HG03520 (cell line): Measurements from ENCODE around the gene ZNF497.
A peak's percentile ranks its signal among the peaks of the same experiment; 100 is the strongest.
"Not testable (repeated sequence)": the region's sequence is repeated elsewhere in the genome, so short reads cannot be mapped to it uniquely, and the experiment has no call there.

Source experiments
- ATAC-seq: cut with Tn5 transposase; IDR thresholded peaks from one replicate; pipeline ENCODE4 v1.9.1; 2021; ENCODE audit warnings: mild to moderate bottlenecking, moderate library complexity; ENCODE audit not compliant: unreplicated experiment

ZNF497 gene

DNA sequence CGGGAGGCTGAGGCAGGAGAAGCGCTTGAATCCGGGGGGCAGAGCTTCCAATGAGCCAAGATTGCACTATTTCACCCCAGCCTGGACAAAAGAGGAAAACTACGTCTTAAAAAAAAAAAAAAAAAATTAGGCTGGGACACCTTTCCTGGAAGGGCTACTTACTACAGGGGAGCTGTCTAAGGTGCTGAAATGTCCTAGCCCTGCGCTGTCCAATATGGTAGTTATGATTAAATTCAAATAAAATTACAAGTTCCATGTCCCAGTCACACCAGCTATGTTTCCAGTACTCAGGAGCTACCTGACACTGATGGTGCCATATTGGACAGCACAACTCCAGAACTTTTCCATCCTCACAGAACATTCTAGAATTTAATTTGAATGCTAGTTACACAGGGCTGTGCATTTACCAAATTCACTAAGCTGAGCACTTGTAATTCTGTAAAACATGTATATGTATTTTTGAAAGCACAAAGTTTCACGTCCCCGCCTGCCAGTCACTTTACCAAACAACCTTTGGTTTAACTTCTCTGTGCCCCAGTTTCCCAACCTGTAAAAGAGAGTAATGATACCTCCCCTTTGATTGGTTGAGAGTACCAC lies 45.0 kb downstream of the ZNF497 start:
- no peak for ATAC-seq

DNA sequence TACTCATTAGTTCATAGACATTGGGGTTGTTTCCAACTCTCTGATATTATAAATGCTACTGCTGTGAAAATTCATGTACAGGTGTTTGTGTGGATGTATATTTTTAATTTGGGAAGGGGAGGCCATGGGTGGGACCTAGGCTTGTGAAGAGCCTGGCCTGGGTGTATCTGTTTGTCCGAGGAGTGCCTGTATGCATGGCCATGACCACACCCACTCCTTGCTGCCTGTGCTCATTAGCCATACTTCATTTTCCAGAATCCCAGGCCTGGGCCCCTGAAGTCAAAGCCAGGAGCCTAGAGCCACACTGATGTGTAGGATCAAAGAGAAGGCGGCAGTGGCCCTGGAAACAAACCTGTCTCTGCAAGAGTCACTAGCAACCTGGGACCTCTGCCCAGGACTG lies 47.0 kb downstream of the ZNF497 start:
- no peak for ATAC-seq

DNA sequence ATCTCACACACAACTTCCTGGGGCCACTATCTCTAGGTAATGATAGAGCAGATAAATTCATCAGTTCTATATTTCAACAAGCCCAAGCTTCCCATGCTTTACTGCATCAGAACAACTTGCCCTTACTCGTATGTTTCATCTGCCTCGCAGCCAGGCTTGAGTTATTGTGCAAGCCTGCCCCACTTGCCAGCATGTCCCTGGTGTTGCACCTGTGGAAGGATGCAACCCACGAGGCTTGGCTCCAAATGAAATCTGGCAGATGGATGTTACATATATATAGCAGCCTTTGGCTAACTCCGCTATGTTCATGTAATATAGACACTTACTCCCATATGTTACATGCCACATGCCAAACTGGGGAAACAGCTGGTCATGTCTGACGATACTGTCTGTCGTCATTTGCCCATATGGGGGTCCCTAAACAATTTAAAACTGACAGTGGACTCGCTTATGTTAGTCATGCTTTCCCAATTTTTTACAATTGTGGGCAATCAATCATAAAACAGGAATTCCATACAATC lies 51.1 kb downstream of the ZNF497 start:
- ATAC-seq: no peak

DNA sequence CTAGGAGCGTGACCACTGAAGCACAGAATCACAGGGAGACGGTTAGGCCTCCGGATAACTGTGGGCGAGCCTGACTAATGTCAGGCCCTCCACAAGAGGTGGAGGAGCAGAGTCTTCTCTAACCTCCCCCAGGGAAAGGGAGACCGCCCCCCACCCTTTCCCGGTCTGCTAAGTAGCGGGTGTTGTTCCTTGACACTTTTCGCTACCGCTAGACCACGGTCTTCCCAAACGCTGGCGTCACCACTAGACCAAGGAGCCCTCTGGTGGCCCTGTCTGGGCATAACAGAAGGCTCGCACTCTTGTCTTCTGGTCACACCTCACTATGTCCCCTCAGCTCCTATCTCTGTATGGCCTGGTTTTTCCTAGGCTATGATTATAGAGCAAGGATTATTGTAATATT lies 51.9 kb downstream of the ZNF497 start:
- ATAC-seq: not testable (repeated sequence)

DNA sequence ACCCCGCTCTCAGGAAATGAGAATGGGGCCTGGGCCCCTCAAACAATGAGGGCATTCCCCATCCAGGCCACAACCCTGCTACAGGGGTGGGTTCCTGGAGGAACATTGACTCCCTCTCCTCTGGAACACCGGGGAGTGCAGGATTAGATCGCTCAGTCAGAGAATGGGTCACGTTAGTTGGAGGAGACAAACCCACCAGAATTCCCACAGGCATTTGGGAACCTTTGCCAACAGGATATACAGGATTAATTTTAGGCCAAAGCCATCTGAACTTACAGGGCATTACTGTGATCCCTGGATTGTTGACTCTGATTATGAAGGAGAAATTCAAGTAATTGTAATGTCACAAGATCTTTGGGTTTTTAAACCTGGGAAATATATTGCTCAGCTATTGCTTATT lies 54.8 kb downstream of the ZNF497 start:
- no peak for ATAC-seq

DNA sequence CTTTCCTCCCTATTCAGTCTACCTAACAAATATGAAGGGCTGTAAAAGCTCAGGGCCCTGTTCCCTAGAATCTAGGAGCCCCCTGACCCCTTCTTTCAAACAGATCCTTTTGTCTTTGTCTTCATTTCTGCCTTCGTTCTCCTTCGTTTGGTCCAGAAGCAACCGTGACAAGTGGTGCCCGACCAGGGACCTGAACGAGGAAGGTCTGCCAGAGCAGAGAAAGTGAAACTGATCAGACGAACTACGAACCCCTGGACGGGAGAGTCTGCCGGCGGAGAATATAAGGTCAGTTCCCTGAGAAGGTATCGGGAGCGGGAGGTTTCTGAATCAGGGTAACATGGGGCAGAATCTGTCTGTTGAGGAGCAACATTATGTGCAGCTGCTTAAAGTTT lies 56.6 kb downstream of the ZNF497 start:
- ATAC-seq: no peak

DNA sequence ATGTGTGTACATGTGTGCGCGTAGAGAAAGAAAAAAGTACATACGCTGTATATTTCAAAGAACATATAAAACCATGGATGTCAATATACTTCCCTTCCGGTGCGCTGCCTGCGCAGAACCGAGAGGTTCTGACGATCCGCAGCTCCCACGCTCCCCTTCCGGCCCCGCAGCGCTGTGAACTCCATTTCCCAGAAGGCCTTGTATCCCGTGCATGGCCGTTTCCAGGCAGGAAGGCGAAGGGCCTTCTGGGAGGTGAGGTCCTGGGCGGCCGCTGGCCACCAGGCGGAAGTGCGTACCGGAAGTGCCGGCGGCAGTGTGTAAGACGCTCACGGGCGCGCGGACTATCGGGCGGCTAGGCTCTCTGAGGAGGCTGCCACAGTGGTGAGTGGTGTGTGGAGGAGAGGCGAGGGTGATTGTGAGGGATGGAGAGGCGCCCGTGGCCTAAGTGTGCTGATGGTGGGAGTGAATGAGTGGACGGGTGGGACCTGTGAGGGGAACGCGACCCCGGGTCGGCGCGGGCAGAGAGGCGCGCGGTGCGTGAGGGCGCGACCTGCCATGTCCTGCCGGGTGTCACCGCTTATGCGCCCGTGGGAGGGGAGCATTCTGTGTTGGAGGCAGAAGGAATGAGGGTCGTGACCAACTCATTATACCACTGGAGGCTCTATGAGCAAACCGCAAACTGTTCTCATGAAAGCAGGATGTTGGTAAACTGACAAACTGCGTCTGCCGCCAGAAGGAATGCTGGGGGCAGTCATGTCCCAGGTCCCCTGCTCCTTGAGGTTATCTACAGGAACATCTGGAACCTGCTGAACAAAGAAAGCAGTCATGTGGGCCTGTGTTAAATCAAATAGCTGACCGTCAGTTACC lies 57.3 kb downstream of the ZNF497 start, which contains the start of gene ERVK3-1:
Gene ERVK3-1 (plus strand): TSS at position 313 of the 867 bp plus-strand sequence. CDS start 6,792 bp downstream, outside the sequence.
- peak; percentile 93 for ATAC-seq

DNA sequence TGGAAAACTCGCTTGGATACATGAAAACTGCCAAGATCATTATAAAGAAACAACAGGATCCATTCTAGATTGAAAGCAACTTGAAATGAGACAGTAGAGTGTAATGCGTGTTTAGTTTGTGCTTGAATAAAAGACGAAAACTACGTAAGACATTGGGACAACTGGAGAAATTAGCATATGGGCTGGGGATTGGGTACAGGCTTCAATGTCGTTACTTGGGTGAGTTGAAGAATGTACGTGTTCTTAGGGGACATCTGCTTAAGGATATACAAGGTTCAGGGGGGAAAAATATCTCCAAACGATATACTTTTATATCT lies 57.8 kb downstream of the ZNF497 start:
- ATAC-seq: no peak
